Endometrial microvascular endothelial cells (primary cell): Measurements from ENCODE around the gene PHYH. TPM values are rescaled to one million over a fixed set of nuclear protein-coding genes. Genes with fewer than 3 reads are reported as not detected.
"Not testable (repeated sequence)": the region's sequence is repeated elsewhere in the genome, so short reads cannot be mapped to it uniquely, and the experiment has no call there.

Source experiments
- in situ Hi-C: cut with HindIII; loops from 2 replicates; pipeline ENCODE4 v1.10.0; 2017; ENCODE audit warnings: low sequenced_read_pairs, low pct_unique_long_range_greater_than_20kb; ENCODE audit errors: inconsistent ontology term
- total RNA-seq: library from RNA; depleted of rRNA; stranded (reverse); fragments of >200 nt; gene quantifications from one replicate; pipeline ENCODE4 v1.2.3, GENCODE V29; 2015; ENCODE audit errors: inconsistent ontology term

The PHYH gene
- total RNA-seq, 1 donor from 2014 or later, result 7.1 TPM

- in situ Hi-C loops, result not testable (repeated sequence)
These were observed 17.5 kb downstream of the PHYH start for GRCh38 chr10:13282348-13282747.

- in situ Hi-C loops, result no loop called here
These were observed 23.0 kb downstream of the PHYH start for GRCh38 chr10:13276749-13277365.

- in situ Hi-C loops, result not testable (repeated sequence)
These were observed 23.7 kb downstream of the PHYH start for GRCh38 chr10:13276146-13276545.

GRCh38 chr10:13272164-13272571, 27.7 kb downstream of the PHYH start:
- in situ Hi-C loops, result no loop called here

- in situ Hi-C loops, result no loop called here
These were observed 28.2 kb downstream of the PHYH start for GRCh38 chr10:13271552-13272163.

- in situ Hi-C loops, result no loop called here
These were observed 28.9 kb downstream of the PHYH start for GRCh38 chr10:13270877-13271551.

GRCh38 chr10:13268841-13269240, 31.0 kb downstream of the PHYH start:
- in situ Hi-C loops, result no loop called here

GRCh38 chr10:13268310-13268709, 31.6 kb downstream of the PHYH start:
- in situ Hi-C loops, result no loop called here

- in situ Hi-C loops, result no loop called here
These were observed 36.3 kb downstream of the PHYH start for GRCh38 chr10:13263591-13263990.

- in situ Hi-C loops, result no loop called here
These were observed 37.4 kb downstream of the PHYH start for GRCh38 chr10:13262433-13262832.

- in situ Hi-C loops, result no loop called here
These were observed 42.2 kb downstream of the PHYH start for GRCh38 chr10:13257621-13258140.

- in situ Hi-C loops, result no loop called here
These were observed 43.2 kb downstream of the PHYH start for GRCh38 chr10:13256627-13257026.

GRCh38 chr10:13253726-13254125, 46.1 kb downstream of the PHYH start:
- in situ Hi-C loops, result no loop called here

- in situ Hi-C loops, result no loop called here
These were observed 52.1 kb downstream of the PHYH start for GRCh38 chr10:13247784-13248183.

GRCh38 chr10:13247246-13247645, 52.6 kb downstream of the PHYH start:
- in situ Hi-C loops, result no loop called here

- in situ Hi-C loops, result not testable (repeated sequence)
These were observed 57.6 kb downstream of the PHYH start for GRCh38 chr10:13242260-13242659.

- in situ Hi-C loops, result no loop called here
These were observed 58.3 kb downstream of the PHYH start for GRCh38 chr10:13241613-13242012.

- in situ Hi-C loops, result no loop called here
These were observed 59.9 kb downstream of the PHYH start for GRCh38 chr10:13239923-13240322.

GRCh38 chr10:13238271-13239077, 61.4 kb downstream of the PHYH start:
- in situ Hi-C loops, result no loop called here
